Neural cell (in vitro differentiated cells): ENCODE data around the gene HOXA4.

Source experiments
- EP300 ChIP-seq: fragments of 450-650 bp; conservative IDR thresholded peaks from 2 replicates; pipeline ENCODE4 v1.6.1; 2014; ENCODE audit warnings: antibody characterized with exemption, mild to moderate bottlenecking, moderate library complexity; ENCODE audit not compliant: poor library complexity, severe bottlenecking
- POLR2AphosphoS5 ChIP-seq: IDR thresholded peaks from 2 replicates; pipeline ENCODE4 v1.6.1; 2012
- RAD21 ChIP-seq: fragments of 450-650 bp; conservative IDR thresholded peaks from 2 replicates; pipeline ENCODE4 v1.6.1; 2014; ENCODE audit warnings: antibody characterized with exemption, mild to moderate bottlenecking, moderate library complexity
- SMC3 ChIP-seq: fragments of 450-650 bp; conservative IDR thresholded peaks from 2 replicates; pipeline ENCODE4 v1.6.1; 2014; ENCODE audit warnings: antibody characterized with exemption, mild to moderate bottlenecking, moderate library complexity; ENCODE audit not compliant: poor library complexity
- TAF1 ChIP-seq: IDR thresholded peaks from 2 replicates; pipeline ENCODE4 v1.6.1; 2012; ENCODE audit warnings: low read depth
- TF ChIP-seq, protein P1 (sequence below): IDR thresholded peaks from 2 replicates; pipeline ENCODE4 v1.6.1; 2012; ENCODE audit warnings: borderline replicate concordance
- TF ChIP-seq, protein P2 (sequence below): fragments of 450-650 bp; IDR thresholded peaks from 2 replicates; pipeline ENCODE4 v1.5.1; 2014; ENCODE audit warnings: antibody characterized with exemption, mild to moderate bottlenecking, moderate library complexity; ENCODE audit not compliant: poor library complexity, severe bottlenecking

DNA sequence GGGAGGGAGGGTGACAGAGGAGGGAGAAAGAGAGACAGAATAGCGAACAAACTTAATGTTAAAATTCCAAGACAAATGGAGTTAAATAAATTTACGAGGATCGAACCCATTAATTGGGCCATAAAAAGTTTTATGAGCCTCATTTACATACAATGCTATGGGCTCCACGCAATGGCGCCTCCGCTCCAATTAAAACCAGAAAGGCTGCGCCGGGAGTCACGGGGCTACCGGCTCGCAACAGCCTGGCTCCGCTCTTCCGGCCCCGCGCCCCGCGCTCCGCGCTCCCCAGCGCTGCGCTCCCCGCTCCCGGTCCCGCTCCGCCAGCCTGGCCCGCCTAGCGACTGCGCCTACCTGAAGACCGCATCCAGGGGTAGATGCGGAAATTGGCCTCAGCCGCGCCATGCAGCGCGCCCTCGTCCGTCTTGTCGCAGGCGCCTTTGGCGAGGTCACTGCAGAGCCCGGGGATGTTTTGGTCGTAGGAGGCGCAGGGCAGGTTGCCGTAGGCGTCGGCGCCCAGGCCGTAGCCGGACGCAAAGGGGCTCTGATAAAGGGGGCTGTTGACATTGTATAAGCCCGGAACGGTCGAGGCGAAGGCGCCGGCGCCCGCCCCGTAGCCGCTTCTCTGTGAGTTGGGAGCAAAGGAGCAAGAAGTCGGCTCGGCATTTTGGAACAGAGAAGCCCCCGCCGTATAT lies 25.4 kb upstream of the HOXA4 start:
- TF ChIP-seq POLR2AphosphoS5, result no peak
- TF ChIP-seq EP300, result no peak
- TF ChIP-seq, protein P1, sequence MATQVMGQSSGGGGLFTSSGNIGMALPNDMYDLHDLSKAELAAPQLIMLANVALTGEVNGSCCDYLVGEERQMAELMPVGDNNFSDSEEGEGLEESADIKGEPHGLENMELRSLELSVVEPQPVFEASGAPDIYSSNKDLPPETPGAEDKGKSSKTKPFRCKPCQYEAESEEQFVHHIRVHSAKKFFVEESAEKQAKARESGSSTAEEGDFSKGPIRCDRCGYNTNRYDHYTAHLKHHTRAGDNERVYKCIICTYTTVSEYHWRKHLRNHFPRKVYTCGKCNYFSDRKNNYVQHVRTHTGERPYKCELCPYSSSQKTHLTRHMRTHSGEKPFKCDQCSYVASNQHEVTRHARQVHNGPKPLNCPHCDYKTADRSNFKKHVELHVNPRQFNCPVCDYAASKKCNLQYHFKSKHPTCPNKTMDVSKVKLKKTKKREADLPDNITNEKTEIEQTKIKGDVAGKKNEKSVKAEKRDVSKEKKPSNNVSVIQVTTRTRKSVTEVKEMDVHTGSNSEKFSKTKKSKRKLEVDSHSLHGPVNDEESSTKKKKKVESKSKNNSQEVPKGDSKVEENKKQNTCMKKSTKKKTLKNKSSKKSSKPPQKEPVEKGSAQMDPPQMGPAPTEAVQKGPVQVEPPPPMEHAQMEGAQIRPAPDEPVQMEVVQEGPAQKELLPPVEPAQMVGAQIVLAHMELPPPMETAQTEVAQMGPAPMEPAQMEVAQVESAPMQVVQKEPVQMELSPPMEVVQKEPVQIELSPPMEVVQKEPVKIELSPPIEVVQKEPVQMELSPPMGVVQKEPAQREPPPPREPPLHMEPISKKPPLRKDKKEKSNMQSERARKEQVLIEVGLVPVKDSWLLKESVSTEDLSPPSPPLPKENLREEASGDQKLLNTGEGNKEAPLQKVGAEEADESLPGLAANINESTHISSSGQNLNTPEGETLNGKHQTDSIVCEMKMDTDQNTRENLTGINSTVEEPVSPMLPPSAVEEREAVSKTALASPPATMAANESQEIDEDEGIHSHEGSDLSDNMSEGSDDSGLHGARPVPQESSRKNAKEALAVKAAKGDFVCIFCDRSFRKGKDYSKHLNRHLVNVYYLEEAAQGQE, result no peak
- TF ChIP-seq, protein P2, sequence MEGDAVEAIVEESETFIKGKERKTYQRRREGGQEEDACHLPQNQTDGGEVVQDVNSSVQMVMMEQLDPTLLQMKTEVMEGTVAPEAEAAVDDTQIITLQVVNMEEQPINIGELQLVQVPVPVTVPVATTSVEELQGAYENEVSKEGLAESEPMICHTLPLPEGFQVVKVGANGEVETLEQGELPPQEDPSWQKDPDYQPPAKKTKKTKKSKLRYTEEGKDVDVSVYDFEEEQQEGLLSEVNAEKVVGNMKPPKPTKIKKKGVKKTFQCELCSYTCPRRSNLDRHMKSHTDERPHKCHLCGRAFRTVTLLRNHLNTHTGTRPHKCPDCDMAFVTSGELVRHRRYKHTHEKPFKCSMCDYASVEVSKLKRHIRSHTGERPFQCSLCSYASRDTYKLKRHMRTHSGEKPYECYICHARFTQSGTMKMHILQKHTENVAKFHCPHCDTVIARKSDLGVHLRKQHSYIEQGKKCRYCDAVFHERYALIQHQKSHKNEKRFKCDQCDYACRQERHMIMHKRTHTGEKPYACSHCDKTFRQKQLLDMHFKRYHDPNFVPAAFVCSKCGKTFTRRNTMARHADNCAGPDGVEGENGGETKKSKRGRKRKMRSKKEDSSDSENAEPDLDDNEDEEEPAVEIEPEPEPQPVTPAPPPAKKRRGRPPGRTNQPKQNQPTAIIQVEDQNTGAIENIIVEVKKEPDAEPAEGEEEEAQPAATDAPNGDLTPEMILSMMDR, result no peak
- no peak for TF ChIP-seq SMC3
- no peak for TF ChIP-seq RAD21
- no peak for TF ChIP-seq TAF1
